GM19463 (cell line): Measurements from ENCODE around the gene OR4S1.
"Not testable (repeated sequence)": the region's sequence is repeated elsewhere in the genome, so short reads cannot be mapped to it uniquely, and the experiment has no call there.

ENCODE experiments used
- ATAC-seq: cut with Tn5 transposase; IDR thresholded peaks from one replicate; pipeline ENCODE4 v1.9.1; 2021; ENCODE audit warnings: mild to moderate bottlenecking, moderate library complexity; ENCODE audit not compliant: unreplicated experiment

OR4S1 gene, protein sequence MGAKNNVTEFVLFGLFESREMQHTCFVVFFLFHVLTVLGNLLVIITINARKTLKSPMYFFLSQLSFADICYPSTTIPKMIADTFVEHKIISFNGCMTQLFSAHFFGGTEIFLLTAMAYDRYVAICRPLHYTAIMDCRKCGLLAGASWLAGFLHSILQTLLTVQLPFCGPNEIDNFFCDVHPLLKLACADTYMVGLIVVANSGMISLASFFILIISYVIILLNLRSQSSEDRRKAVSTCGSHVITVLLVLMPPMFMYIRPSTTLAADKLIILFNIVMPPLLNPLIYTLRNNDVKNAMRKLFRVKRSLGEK

DNA sequence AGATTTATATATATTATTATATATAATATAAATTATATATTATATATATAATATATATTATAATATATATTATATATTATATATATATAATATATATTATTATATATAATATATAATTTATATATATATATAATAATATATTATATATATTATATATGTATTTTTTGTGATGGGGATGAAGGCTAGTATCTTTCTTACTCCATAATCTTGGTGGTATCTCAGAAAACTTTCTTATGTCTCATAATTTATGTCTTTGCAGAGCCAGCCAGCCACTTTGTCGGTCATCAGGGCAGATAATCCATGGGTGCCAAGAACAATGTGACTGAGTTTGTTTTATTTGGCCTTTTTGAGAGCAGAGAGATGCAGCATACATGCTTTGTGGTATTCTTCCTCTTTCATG is at the start of gene OR4S1:
TSS of gene OR4S1 (plus strand) at position 301 of the 400 bp plus-strand sequence. CDS start at position 301, 0 bp downstream.
- ATAC-seq, result no peak

- no peak for ATAC-seq
Measured at GRCh38 chr11:48261600-48261999, 44.4 kb upstream of the OR4S1 start.

DNA sequence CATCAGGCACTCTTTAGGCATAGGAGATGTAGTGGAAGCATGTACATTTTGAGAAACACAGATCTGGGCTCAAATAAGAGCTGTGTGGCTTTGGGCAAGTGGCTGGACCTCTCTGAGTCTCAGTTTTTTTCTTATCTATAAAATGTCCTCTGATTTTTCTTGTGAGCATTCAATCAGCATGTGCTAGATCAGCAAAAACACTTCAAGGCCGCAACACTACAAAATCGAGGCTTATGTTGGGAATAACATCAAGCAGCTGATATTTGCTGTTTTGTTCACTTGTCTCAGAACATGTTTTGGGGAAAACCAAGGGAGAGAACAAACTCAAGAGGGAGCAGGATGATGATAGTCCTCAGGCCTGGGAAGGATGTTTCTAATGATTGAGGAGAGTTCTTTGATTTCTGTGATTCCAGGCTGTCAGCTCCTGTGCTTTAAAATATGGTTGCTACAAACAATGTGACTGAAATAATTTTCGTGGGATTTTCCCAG is 42.6 kb upstream of the OR4S1 start, which contains the start of gene OR4X1:
TSS of gene OR4X1 (plus strand) at position 439 of the 489 bp plus-strand sequence. CDS start at position 439, 0 bp downstream.
- ATAC-seq, result no peak

GRCh38 chr11:48270621-48271020 is 35.4 kb upstream of the OR4S1 start:
- no peak for ATAC-seq

DNA sequence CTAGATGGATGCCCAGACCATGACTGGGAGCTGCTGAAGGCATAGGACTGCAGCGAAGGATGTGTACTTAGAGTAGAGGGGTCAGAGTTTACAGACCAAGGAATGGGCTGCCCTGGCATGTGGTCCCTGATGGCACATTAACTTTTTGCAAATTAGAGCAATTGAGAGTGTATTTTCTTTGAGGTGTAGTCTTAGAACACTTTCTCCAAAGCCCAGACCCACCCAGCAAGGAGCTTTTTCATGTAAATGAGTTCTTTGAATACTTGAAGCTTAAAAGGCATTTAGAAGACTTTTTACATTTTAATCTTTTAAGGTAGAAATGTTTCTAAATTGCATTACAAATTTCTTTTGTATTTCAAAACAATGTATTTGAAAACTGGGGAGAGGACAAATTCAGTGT is 33.4 kb upstream of the OR4S1 start:
- no peak for ATAC-seq

GRCh38 chr11:48307760-48308386 is 1.9 kb downstream of the OR4S1 start:
- peak; percentile 91 for ATAC-seq

GRCh38 chr11:48313590-48313989 is 7.6 kb downstream of the OR4S1 start:
- not testable (repeated sequence) for ATAC-seq

GRCh38 chr11:48319813-48320212 is 13.8 kb downstream of the OR4S1 start:
- not testable (repeated sequence) for ATAC-seq

DNA sequence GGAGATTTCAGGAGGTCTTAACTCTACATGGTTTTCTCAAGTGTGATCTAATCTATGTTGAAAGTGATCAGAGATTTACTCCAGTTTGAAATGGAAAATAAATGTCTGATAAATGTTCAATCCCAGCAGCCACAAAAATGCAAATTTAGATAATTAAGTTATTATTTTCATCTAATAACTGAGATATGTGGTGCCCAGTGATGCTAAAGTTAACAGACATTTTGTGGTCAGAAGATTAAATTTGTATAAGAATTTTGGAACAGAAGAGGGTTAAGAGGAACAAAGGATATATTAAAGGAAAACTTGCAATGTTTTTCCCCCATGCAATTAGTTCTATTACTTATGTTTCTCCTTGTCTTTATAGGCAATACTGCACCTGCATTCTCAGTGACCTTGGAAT is 18.6 kb downstream of the OR4S1 start, which contains the start of gene OR4C3:
TSS of gene OR4C3 (plus strand) at position 301 of the 400 bp plus-strand sequence. CDS start 102 bp downstream, outside the sequence.
- ATAC-seq, result not testable (repeated sequence)

DNA sequence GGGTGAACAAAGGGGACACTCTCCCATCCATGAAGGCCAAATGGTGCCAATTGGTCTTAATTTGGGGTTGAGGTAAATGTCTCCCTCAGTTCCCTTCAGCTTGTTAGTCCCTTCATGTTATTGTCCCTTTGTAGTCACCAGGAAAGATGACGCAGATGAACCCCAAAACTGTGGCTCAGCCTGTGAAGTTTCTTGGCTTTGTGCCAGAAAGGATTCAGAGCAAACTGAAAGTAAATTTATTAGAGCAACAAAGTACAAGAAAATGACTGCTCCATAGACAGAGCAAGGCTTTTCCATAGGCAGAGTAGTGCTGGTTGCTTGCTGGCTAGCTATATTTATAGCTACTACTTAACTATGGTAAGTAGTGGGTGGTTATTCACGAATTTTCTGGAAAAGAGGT is 35.4 kb downstream of the OR4S1 start:
- no peak for ATAC-seq

GRCh38 chr11:48342505-48342904 is 36.5 kb downstream of the OR4S1 start:
- ATAC-seq, result not testable (repeated sequence)

GRCh38 chr11:48346286-48346685 is 40.3 kb downstream of the OR4S1 start:
- not testable (repeated sequence) for ATAC-seq

DNA sequence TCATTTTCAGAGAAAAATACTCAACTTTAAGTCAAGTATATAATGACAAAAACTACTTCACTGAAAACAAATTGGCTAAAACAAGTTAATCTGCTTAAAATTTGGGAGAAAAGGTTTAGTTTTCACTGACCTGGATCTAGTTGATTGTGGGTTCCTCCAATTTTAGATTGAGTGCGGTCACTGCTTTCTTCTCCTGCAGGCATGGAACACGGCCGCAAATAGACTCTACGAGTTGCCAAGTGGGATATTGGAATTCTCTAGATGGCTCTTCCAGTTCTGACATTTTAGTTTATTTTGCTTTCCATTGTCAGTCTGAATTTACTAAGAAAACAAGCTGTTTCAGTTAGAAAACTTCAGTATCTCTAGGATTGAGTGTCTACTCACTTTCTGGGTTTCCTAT is 48.0 kb downstream of the OR4S1 start:
- ATAC-seq, result no peak

DNA sequence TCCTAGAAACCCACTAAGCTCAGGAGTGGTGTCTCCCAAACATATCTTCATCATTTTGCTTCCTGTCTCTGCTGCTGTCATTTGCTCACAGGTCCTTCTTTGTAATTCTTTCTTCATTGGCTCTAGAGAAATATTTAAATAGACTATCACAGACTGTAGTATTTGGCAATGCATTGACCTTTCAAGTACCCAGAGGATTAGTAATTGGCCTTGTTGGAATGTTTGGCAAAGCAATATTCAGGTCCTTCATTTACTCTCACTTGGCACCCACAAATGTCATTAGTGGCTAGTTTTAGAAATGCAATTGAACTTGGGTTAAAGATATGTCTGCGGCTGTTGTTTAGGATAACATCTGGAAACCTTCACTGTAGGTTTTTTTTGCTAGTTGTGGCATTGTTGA is 48.7 kb downstream of the OR4S1 start:
- ATAC-seq, result no peak
